BJ (cell line): ENCODE measurements around the gene SIVA1. TPM values are rescaled to one million over a fixed set of nuclear protein-coding genes. Genes with fewer than 3 reads are reported as not detected.

ENCODE experiments used
- CTCF ChIA-PET: fragments of 350-600 bp; formaldehyde crosslinking; extraction: SDS; loops from one replicate; lab custom pipeline; 2021; ENCODE audit warnings: antibody characterized with exemption, inconsistent platforms; lab: Yijun Ruan, JAX
- POLR2A ChIA-PET: fragments of 300-600 bp; sonication (Branson Sonifier 250); formaldehyde crosslinking; extraction: SDS; loops from one replicate; lab custom pipeline; 2021; ENCODE audit warnings: antibody characterized with exemption; lab: Charles Lee
- DNase-seq: peaks from one replicate; pipeline ENCODE4 v3.0.0-alpha.2; 2011; ENCODE audit warnings: low read depth
- H3K27me3 ChIP-seq: 2 replicates; pipeline ENCODE4 v1.6.0; 2011; ENCODE audit warnings: low read length; ENCODE audit not compliant: control insufficient read depth, insufficient read depth
- H3K36me3 ChIP-seq: 2 replicates; pipeline ENCODE4 v1.5.1; 2011; ENCODE audit warnings: low read length; ENCODE audit not compliant: control insufficient read depth, insufficient read depth
- H3K4me3 ChIP-seq: 2 replicates; pipeline ENCODE4 v1.5.1; 2011; ENCODE audit warnings: low read depth, mild to moderate bottlenecking, control low read depth, low read length
- CTCF ChIP-seq: IDR thresholded peaks from 2 replicates; pipeline ENCODE4 v1.5.1; 2011; ENCODE audit warnings: low read depth, mild to moderate bottlenecking, control low read depth, inconsistent platforms, low read length, moderate library complexity; ENCODE audit not compliant: insufficient read depth
- polyA plus RNA-seq: library from polyadenylated mRNA; depleted of rRNA; stranded (reverse); fragments of >200 nt; gene quantifications from 2 replicates; pipeline ENCODE4 v1.2.3, GENCODE V29; 2011

Gene SIVA1
- polyA plus RNA-seq, 1 experiment = 116 TPM

DNA sequence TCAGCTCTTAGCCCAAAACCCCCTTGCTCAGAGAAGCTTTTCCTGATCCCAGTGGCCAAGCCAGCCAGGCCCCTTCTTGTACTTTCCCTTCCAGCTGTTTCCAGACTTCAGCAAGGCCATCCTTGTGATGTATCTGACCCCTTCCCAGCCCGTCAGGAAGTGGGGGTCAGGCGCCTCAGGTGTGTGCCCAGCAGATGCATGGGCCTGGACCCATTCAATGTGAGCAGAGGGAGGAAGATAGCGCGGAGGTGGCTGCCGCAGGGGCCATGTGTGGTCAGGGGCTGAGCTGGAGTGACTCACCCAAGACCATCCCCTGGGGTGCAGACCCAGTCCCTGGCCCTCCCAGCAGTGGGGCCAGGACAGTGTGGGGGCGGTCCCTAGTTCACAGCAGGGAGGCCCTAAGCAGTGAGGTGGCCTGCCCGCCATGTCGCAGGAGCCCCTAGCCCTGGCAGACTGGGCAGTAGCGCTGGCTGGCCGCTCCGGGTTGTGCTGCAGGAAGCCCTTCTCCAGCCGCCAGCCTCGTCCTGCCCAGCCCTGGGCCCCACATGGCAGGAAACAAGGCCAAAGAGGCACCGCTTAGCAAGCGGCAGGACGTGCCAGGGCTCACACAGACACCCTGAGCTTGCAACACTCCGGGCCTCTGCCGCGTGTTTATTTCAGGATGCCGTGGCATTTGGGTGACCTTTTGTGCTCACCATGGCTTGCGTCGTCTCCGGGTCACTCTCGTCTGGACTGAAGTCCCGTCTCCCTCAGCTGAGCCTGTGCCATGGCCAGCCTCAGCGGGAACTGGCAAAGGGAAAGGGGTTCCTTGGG, 16.9 kb upstream of the SIVA1 start:
- TF ChIP-seq CTCF = no peak
- DNase-seq = peak; percentile 29
- Histone ChIP-seq H3K36me3 (no peaks in the 10 kb centered on the region), H3K4me3 (no peak overlapping the region), H3K27me3 (no peaks in the 10 kb centered on the region)
- ChIA-PET CTCF (interaction anchor here (0.6 to 6.1 kb wide), 7 partner anchors 10 to 143 kb away, joined by 3 to 40 read pairs (median 4); partner anchors contain the start of gene ADSS1), POLR2A (interaction anchor here (0.5 to 0.6 kb wide), 3 partner anchors 11 to 1143 kb away, joined by 3 to 8 read pairs (median 4); no protein-coding TSS in a partner anchor)

GRCh38 chr14:104738375-104739019, 14.4 kb upstream of the SIVA1 start:
- Histone ChIP-seq H3K27me3 (no peaks in the 10 kb centered on the region), H3K4me3 (no peak overlapping the region), H3K36me3 (no peaks in the 10 kb centered on the region; the same call in 1 of the 2 replicates)
- ChIA-PET CTCF (interaction anchor here (1.1 to 6.1 kb wide), 3 partner anchors 11 to 14 kb away, joined by 3 to 40 read pairs (median 10); partner anchors contain the start of genes ADSS1 and SIVA1), POLR2A (no interaction called here)
- no peak for TF ChIP-seq CTCF
- no peak for DNase-seq

DNA sequence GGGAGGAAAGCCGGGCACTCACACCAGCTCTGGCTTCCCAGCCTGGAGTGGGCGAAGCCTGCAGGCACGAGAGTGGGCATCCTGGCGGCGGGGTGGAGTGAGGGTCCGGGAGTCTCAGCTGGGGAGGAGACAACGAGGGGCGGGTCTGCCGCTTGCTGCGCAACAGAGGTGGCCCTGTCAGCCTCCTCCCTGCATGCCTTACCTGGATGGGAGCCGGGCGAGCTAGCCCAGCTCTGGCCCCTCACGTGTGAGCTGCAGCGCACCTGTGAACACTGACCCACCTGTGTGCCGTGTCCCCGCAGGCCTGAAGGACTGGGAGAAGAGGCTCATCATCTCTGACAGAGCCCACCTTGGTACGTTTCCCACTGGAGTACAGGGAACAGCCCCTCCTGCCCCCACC, 13.9 kb upstream of the SIVA1 start:
- Histone ChIP-seq H3K4me3 (no peak overlapping the region), H3K27me3 (no peaks in the 10 kb centered on the region), H3K36me3 (no peaks in the 10 kb centered on the region; the same call in 1 of the 2 replicates)
- CTCF ChIA-PET = interaction anchor here (1.1 to 6.1 kb wide), 2 partner anchors 14 kb away, joined by 3 to 40 read pairs; partner anchors contain the start of genes ADSS1 and SIVA1
- TF ChIP-seq CTCF = no peak
- no peak for DNase-seq
- POLR2A ChIA-PET = no interaction called here

DNA sequence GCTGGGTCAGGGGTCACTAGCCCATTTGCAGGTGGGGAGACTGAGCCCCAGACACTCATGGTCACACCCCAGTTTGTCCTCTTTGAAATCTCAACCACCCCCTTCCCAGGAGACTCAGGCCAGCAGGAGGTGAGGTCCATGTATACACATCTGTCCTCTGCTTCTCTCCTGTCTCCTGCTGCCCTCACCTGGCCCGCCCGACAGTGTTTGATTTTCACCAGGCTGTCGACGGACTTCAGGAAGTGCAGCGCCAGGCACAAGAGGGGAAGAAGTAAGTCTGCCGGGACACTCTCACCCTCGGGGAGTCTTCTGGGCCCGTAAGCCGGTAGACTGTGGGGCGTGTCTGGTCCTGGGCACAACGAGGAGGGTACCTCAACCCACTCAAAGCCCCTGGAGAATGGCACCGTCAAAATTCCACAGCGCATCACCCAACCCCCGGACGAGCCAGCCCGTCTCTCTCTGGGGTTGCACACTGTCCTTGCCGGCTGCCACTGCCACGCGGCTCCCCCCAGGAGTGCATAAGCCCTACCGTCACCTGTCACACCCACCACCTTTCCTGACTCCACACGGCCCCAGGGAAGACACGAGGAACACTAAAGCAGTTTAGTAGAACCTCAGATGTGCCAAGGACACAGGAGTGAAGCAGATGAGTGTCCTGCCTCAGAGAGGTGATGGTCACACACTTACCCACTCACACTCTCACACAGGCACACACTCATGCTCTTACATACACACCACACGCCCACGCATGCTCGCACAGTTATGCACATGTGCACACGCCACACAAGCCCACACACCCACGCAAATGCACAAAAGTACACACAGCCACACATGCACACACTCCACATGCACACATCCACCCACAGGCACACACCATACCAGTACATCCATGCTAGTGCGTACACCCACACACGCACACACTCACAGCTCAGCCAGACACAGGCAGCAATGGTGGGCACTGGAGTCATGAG, 13.1 kb upstream of the SIVA1 start:
- ChIA-PET CTCF (interaction anchor here (0.7 to 1.1 kb wide), 2 partner anchors 13 to 29 kb away, joined by 3 to 4 read pairs; partner anchors contain the start of gene SIVA1), POLR2A (no interaction called here)
- no peak for DNase-seq
- no peaks in the 10 kb centered on the region for H3K27me3 ChIP-seq
- no peaks in the 10 kb centered on the region; the same call in 1 of the 2 replicates for H3K36me3 ChIP-seq
- no peak for TF ChIP-seq CTCF
- H3K4me3 ChIP-seq = no peak overlapping the region
